ENCODE data around the gene MXRA7.

DNA sequence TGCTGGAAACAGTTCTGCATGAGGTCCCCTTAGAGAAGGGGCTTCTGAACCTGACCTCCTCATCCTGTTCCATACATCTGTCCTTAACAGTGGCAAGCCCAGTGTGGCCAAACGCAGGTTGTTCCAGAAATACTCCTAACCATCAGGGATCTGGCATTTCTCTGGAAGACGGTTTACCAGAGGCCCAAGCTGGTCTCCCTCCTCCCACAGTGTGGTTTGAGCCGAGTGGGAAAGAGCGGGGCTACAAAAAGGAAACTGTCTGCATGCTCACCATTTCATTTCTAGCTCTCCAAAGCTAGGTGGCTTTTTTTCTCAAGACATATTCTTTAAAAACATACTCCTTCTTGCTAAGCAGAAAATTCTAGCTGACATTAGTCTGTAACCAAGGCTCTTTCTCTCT, 6.0 kb downstream of the MXRA7 start:
- TF ChIP-seq POLR2A (IDR thresholded peaks at IDR 0.05): no peak
- TF ChIP-seq, protein P1, sequence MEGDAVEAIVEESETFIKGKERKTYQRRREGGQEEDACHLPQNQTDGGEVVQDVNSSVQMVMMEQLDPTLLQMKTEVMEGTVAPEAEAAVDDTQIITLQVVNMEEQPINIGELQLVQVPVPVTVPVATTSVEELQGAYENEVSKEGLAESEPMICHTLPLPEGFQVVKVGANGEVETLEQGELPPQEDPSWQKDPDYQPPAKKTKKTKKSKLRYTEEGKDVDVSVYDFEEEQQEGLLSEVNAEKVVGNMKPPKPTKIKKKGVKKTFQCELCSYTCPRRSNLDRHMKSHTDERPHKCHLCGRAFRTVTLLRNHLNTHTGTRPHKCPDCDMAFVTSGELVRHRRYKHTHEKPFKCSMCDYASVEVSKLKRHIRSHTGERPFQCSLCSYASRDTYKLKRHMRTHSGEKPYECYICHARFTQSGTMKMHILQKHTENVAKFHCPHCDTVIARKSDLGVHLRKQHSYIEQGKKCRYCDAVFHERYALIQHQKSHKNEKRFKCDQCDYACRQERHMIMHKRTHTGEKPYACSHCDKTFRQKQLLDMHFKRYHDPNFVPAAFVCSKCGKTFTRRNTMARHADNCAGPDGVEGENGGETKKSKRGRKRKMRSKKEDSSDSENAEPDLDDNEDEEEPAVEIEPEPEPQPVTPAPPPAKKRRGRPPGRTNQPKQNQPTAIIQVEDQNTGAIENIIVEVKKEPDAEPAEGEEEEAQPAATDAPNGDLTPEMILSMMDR (IDR thresholded peaks at IDR 0.05): no peak
